Fibroblast of villous mesenchyme (primary cell): ENCODE results near the gene ALK. TPM values are rescaled to one million over a fixed set of nuclear protein-coding genes. Genes with fewer than 3 reads are reported as not detected.
A peak's percentile ranks its signal among the peaks of the same experiment; 100 is the strongest.

Source experiments
- DNase-seq: peaks from one replicate; pipeline ENCODE4 v3.0.0-alpha.2; 2010; ENCODE audit warnings: low read depth
- H3K4me3 ChIP-seq: 2 replicates; pipeline ENCODE4 v1.5.1; 2011; ENCODE audit warnings: low read depth, mild to moderate bottlenecking, low read length
- CTCF ChIP-seq: IDR thresholded peaks from 2 replicates; pipeline ENCODE4 v1.5.1; 2012; ENCODE audit warnings: low read depth, mild to moderate bottlenecking, low read length; ENCODE audit not compliant: insufficient read depth
- total RNA-seq: library from RNA; depleted of rRNA; stranded (reverse); fragments of >200 nt; gene quantifications from 2 replicates; pipeline ENCODE4 v1.2.3, GENCODE V29; 2012

Gene ALK
- total RNA-seq, 1 donor = not detected

DNA sequence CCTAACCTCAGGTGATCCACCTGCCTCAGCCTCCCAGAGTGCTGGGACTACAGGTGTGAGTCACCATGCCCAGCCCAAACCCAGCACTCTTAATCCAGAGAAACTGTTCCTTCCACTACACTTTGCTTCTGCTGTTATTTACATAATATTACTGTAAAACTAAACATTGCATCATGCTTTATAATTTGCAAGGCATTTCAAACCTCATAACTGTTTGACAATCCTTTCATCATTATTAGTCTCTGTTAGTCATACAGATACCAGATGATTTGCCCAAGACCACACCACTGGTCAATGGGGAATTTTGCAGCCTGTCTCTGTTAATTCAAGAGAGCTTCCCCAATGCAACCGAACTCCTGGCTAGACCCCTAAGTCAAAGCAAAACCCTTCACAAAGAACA is 338.3 kb downstream of the ALK start:
- DNase-seq = peak; percentile 49
- no peak overlapping the region for H3K4me3 ChIP-seq
- no peak for TF ChIP-seq CTCF

DNA sequence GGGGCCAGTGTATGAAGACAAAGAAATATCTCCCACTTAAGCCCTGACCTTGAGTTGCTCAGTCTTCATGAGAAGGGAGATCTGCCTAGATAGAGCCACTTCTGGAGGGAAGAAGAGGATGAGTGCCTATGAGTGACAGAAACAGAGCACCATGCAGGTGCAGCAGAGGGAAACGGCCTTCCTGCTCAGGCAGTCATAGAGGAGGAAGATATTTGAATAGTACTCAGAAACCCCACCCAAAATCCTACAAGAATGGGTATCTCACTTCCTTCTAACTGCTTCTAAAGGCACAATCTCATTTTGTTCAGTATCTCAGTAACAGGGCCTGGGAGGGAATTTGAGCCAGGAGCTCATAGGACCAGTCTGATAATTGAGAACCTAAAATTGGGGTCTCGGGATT is 339.3 kb downstream of the ALK start:
- DNase-seq = no peak
- no peak overlapping the region for H3K4me3 ChIP-seq
- no peak for TF ChIP-seq CTCF

DNA sequence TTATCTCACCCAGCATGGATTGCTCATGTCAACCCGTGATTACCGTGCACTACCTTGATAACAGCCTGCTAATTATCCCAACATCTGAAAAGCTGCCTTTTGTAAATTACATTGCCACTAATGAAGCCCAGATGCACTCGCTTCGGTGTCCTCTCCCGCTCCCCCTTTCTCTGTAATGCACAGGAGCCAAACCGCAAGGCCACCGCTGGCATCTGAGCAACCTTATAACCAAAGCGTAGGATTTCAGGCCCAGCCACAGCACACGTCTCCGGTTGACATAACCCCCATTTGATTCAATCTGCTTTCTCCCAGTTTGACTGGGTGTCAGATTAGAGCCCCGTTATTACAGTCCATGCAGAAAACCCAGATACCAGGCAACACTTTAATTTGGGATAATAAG is 341.2 kb downstream of the ALK start:
- H3K4me3 ChIP-seq = no peak overlapping the region
- DNase-seq = no peak
- no peak for TF ChIP-seq CTCF

DNA sequence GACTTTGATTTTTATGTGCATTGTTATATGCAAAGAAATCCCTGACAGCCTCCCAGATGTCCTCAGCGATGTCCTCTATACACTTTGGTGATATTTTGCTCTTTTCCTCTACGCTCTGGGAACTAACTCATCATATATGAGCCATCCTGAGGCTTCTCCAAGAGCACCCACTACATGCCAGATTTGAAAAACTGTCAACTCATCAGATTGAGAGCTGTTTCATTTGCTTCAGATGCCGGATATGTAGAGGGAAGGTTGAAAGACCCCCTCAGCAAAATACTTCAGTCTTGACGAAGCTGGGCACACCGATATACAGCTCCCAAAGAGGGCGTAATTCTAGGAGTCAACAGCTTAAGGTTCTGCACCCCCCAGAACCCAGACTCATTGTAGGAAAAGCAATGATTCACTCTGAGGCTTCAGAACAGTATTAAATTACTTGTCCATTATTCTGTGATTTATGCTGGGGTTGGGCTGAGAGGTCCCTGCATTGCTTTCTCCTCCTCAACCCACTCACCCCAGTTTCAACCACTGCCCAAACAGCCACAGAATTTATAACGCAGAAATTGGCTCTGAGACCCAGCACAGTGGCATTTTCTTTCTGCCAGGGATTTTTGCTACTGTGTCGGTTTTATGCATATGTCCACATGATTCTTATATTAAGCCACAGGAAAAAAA is 341.8 kb downstream of the ALK start:
- TF ChIP-seq CTCF = no peak
- no peak overlapping the region for H3K4me3 ChIP-seq
- DNase-seq = no peak

DNA sequence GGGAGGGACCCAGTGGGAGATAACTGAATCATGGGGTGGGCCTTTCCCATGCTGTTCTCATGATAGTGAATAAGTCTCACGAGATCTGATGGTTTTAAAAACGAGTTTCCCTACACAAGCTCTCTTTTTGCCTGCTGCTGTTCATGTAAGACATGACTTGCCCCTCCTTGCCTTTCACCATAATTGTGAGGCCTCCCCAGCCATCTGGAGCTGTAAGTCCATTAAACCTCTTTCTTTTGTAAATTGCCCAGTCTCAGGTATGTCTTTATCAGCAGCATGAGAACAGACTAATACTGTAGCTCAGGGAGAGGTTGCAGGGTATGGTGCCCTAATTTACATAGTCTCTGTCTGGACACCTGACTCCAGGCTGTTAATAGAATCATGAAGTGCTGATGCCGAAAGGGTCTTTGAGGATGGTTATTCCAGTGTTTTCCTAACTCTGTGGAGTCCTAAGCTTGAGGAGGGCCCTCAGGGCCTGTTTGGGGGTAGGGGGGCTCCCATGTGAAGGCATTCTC is 343.2 kb downstream of the ALK start:
- no peak for DNase-seq
- no peak for TF ChIP-seq CTCF
- no peak overlapping the region for H3K4me3 ChIP-seq

DNA sequence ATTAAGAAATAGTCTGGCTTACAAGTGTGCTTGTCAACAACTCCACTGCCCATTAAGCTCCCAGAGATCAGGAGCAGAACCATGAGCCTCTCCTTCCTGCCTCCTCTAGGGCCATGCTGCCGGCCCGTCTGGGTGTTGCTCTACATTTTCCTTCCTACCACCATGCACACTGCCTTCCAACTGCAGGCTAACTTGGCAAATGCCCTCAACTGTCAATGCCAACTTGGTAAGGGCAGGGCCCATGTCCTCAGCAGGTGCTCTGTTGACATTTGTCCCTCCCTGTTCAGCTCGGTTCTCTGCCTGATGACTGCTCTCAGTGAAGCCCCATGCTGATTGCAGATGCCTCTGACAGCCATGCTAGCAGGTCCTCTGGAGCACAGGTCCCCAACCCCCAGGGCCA is 345.2 kb downstream of the ALK start:
- TF ChIP-seq CTCF = no peak
- H3K4me3 ChIP-seq = no peak overlapping the region
- DNase-seq = no peak
